ENCODE results near the gene LMBR1L. TPM values are rescaled to one million over a fixed set of nuclear protein-coding genes. Genes with fewer than 3 reads are reported as not detected.
"Not testable (repeated sequence)": the region's sequence is repeated elsewhere in the genome, so short reads cannot be mapped to it uniquely, and the experiment has no call there.

LMBR1L gene
- polyA plus RNA-seq, 5 donors = 68.2 to 111 (median 78.8) TPM

DNA sequence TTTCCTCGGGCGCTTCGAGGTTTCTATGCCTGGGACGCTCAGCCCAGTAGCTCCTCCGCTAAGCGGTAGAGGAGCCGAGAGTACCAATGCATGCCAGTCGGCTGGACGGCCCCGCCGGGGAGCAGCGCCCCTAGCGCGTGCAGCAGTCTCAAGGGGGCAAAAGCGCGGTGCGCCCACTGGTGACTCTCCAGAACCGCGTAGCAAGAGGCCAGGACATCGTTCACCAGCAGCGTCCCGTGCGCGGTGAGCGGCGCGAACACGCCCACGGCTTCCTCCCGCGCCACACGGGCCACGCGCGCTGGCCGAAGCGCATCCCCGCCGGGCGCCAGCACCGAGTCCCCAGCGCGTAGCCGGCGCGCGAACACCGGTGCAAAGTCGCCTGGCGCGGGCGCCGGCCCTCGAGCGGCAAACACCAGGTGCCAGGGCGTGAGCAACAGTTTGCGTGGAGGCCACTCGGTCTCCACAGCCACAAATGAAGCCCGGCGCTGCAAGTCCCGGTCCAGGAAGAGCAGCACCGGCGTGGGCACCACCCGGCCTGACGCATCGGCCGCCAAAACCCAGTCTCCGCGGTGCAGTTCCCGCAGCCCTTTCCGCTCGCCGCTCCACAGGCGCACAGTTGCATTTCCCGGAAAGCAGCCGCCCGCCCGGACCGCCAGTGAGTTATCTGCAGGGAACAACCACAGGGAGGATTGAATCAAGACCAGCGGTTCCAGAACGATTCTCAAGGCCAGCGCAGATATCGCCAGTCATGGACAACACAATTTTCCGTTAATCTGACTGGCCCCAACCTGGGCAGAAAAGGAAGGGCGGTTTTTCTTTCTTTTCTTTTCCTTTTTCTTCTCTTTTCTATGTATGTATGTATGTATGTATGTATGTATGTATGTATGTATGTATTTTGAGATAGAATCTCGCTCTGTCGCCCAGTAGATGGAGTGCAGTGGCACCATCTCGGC lies 20.6 kb downstream of the LMBR1L start:
- DNase-seq = no peak

DNA sequence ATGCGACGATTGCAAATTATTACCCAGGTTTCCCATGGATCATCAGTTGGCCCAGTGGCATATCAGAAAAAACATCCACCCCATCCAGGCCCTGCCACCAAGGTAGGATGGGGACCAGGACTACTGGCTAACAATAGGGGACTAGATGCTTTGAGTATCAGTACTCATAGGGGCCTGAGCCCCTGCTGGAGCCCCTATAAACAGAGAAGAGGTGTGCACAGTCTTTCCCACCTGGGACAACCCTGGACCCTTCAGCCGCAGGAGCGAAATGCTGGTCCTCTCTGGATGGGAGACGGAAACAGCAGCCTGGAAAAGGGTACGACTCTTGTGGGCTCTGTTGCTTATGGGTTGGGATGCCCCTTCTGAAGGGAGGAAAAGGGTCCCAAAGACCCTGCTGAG lies 21.7 kb downstream of the LMBR1L start:
- DNase-seq = no peak

DNA sequence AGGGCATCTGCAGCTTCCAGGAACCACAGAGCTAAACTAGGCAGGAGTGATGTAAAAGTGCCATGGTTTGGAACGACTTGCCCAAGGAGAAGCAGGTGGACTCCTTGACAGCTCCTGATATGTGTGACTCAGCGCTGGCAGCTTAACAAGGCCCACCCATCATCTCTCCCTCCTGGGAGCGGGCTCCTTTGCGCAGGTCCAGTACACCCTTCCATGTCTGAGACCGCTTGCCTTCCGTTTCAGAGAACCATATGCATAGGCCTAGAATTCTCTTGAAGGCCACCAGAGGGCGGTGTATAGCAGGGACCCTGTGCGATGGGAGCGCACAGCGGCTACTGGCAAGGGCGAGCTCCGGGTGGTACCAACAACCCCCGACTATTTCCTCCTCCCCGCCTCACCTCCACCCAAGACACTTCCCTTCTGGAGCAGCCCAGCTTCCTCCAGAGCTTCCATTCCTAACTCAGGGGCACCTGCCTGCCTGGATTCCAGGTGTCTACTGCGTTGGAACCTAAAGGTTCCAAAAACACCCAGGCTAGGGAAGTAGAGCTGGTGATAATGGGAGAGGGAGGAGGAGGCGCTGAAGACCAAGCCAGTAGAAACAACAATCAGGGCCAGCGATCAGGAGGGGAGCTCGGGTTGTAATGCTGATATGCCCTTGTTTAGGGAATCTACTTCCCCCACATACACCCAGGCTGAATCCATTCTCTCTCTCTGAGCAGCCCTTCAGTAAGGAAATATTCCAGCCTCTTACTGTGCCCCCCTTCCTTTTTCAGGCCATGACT lies 22.3 kb downstream of the LMBR1L start:
- DNase-seq = peak; percentile 77 to 78

DNA sequence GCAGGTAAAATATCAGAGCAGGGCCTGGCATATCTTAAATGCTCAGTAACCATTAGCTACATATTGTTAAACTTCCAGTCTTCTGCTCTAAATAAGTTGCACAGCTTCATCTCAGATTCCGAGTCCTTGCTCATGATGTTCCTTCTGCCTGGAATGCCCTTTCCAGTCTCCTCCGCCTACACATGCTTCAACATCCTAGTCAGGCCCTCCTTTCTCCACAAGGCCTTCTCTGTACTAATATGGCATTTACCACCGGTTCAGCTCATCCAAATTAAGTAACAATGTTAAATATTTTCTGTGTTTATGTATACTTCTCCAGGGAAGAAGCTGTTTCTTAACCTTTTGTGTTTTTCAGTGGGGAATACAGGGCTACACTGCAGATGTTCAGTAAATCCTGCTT lies 24.5 kb downstream of the LMBR1L start:
- DNase-seq = no peak

DNA sequence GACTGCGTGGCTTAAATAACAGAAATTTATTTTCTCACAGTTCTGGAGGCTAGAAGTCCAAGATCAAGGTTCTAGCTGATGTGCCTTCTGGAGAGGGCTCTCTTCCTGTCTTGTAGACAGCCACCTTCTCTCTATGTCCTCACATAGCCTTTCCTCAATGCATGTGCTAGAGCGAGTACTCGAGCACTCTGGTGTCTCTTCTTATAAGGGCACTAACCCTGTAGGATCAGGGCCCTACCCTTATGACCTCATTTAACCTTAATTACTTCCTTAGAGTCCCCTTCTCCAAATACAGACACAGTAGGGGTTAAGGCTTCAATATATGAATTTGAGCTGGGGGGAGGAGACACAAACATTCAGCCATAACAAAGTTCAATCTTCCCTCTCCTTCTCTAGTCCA lies 26.2 kb downstream of the LMBR1L start:
- DNase-seq = no peak

DNA sequence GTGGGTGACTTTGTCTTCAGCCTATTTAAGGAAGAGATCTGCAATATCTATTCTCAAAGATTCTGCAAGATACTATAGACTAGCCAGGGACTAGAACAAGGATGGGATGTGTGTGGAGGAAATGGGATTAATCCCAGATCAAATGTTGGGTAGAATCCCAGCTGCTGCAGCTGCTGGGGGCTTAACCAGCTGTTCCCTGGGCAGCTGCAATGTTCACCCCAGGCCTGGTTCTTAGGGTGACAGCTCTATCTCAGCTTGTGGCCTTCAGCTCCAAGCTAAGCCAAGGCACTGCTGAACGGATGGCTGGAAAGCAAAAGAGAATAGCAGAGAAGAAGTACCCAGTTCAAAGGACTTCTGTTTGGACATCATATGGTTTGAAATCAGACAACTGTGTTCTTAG lies 30.9 kb downstream of the LMBR1L start:
- DNase-seq = no peak

DNA sequence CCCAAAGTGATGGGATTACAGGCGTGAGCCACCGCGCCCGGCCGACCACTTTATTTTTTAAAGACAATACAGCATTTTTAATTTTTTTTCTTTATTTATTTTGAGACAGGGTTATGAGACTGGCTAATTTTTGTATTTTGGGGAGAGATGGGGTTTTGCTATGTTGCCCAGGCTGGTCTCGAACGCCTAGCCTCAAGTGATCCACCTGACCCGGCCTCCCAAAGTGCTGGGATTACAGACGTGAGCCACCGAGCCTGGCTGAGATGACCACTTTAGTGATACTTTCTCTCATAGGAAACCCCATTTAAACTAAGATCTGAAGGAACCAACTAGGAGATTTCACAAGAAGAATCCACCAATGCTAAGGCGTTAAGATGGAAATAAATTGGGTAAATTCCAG lies 39.7 kb downstream of the LMBR1L start:
- no peak for DNase-seq

DNA sequence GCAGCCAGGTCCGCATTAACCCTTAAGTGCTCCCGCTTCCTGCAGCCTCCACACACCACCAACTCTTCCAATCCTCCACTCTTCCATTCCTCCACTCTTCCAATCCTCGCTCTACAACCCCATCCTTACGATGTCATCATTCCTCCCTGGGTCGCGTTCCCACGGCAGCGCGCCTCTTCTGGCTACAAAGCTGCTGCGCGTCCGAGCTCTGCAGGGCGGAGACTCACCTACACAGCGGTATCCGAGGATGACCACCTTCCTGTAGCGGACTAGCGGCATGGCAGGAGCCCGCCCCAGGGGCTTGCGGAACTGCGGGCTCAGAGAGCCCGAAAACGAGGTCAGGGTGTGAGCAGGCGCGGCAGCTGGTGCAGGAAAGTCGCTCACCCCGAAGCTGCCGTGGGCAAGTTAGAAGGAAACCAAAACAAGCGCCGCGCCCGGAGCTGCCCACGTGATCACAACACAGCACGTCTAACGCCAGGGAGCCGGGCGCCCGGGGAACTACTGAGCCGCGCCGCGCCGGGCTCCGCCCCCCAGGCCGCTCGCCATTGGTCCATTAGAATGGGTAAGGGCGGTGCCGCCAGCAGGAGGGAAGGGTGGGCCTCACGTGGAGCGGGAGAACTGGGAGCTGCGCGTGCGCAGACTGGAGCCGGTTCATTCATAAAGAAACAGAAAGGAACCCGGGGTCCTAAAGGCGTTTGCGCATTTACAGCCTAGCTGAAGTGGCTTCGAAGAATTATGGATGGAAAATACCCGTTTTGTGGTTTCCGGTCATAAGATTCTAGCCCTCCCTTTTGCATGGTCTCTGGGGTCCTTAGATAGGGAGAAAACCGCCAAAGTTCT lies 40.9 kb downstream of the LMBR1L start, which contains the start of gene RHEBL1:
RHEBL1 (minus strand) TSS at position 473 of the 840 bp plus-strand sequence; CDS start at position 279, 194 bp downstream.
- peak; percentile 96 to 97 for DNase-seq

DNA sequence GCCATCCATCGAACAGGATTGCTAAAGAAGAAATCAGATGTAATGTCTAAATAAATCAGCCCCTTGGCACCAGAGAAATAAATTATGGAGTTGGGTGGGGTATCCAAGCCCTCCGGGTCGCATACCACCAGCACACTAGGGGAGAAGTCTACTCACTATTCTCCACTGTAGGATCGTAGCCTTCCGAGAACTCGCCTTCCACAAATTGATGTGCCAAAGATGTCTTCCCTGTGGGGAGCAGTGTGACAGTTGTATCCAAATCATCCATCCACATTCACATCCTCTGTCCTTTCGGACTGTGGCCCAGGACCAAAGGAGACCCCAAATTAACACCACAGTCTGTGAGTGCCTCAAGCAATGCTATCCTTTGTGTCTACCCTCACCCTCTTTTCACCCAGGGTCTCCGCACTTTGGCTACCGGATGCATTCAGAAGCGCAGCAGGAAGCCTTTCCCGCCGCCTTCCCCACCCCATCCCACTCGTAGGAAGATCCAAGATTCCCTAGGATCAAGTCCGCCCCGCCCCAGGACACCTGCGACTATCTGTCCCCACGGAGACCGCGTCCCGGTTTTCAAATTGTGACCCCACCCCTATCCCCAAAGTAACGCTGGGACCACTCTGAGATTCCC lies 41.7 kb downstream of the LMBR1L start:
- DNase-seq = no peak

DNA sequence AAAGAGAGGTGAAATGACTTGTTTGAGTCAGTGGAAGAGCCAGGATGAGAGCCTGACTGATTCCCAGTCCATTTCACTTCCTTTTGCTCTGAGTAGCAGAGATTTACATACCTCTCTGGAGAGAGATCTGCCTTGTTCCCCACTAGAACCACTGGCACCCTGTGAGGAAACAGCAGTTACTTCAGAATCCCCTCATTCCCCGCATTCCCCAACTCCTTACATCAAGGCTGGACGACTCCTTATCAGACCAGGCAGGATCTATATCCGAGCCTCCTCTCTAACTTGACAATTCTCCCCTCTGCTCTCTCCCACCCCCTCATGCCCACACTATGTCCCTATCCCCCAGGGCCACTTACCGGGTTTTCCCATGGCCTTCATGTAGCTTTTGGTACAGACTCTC lies 44.5 kb downstream of the LMBR1L start:
- no peak for DNase-seq

DNA sequence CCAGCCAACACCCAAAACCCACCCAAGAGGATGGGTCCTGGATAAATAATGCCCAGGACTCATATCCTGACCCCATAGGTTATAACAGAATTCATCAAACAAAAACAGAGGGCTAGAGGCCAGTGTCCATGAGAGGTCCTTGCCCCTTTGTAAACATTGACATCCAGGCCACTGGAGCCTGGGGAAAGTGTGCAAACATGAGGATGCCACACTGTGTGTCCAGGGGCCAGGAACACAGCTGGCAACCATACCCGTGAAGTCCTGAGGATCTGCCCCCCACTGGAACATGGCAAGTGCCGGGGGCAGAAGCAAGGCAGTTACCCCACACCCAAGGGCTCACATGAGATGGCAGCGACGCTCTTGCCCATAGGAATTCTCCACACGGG lies 45.9 kb downstream of the LMBR1L start:
- DNase-seq = no peak

DNA sequence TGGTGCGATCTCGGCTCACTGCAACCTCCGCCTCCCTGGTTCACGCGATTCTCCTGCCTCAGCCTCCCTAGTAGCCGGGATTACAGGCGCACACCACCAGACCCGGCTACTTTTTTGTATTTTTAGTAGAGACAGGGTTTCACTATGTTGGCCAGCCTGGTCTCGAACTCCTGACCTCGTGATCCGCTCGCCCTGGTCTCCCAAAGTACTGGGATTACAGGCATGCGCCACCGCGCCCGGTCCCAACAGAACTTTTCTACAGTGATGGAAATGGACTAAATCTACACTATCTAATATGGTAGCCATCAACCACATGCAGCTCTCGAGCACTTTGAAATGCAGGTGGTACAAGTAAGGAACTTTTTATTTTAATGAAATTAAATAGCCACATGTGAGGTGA lies 48.7 kb downstream of the LMBR1L start:
- not testable (repeated sequence) for DNase-seq

DNA sequence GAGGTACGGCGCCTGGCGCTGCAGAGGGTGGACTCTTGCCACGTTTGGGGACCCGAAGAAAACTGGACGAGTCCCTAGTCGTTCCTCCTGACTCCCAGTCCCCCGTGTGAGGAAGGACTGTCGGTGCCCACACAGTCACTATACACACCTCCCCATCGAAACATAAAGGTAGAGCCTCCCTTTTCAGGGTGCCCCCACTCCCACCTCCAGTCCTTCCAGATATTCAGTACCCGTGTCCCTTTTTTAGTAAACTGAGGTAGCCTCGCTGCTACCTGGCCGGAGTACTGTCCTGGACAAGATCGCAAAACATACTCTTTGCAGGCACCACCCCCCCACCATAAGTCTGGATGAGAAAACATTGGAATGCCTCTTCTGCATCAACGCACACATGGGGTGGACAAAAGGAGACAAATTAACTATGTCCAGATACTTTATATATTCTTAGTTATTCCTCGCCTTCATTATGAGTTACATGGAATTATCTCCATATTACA lies 49.4 kb downstream of the LMBR1L start:
- DNase-seq = no peak

DNA sequence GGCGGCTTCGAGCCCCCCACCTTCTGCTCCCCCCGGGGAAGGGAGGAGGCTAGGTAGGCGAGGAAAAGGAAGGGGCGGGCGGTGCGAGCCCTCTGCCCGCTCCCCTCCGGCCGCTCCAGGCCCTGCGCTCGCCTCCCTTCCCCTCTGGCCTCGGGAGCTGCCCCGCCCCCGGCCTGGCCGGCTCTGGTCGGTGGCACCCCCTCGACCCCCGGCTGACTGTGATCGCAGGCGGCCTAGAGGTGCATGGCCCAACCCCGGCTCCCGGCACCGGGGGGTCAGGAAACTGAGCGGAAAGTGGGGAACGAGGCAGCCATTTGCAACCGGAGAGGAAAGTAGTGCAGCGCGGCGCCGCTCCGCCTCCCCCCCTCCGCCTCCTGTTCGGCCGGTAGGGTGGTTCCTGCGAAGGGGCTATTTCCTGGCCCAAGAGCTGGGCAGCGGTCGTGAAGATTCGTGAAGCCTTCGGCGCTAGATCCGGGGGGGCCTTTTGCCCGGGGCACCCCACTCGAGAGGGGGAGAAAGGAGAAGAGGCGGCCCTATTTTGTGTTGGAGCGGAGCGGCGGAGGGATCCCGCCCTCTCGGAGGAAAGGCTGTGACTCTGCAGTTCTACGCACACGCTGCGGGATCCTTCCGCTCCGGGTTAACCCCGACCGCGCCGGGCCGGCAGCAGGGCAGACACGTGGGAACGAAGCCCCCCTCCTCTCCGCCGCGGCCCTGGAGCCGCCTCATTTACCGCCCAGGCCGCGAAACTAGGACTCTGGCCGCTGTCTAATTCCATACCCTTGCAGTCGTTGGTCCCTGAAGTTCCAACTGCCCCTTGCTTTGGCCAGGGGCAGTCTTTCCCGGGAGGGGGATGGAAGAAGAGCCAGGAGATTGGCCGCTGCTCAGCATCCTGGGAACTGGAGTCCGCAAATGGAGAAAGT lies 50.1 kb downstream of the LMBR1L start, which contains the start of gene KMT2D:
KMT2D (minus strand) TSS at position 558 of the 920 bp plus-strand sequence. CDS start 5,470 bp downstream, outside the sequence.
- DNase-seq = peak; percentile 94 to 97

DNA sequence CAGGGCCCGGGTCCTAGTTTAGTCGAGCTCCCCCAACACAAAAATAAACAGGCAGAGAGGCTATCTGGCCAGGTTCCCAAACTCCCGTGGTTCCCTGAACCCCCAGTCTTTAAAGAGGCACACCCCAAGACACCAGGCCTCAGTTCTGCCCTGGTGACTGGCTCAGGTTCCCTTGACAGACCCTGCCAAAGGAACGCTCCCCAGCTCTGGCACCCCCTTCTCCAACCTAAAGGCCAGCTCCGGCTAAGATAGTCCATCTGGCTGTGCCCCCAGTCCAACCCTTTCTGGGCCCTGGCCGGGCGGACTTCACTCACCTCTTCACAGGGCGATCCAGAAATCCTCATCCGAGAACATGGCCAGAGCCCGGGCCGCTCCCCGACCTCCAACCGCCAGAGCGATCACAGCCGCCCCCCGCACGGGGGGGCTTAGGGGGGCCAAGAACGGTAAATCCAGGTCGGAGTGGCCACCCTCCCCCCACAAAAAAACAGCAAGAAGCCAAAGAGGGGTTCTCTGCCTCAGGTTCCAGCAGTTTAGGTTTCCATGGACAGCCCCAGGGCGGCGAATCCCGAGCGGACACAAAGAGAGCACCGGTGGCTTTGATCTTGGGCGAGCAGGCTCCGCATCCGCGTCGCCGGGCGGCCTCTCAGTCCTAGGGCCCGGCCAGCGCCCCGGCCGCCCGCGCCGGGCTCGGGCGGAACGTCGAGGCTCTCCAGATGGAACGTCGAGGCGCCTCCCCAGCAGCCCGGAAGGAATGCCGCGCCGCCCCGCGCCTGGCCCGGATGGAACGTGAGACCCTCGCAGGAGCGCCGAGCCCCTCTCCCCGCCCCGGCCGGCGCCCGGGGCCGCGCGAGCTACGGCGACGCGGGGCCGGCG lies 51.1 kb downstream of the LMBR1L start:
- peak in 1 of 2 donors; percentile 17 for DNase-seq

DNA sequence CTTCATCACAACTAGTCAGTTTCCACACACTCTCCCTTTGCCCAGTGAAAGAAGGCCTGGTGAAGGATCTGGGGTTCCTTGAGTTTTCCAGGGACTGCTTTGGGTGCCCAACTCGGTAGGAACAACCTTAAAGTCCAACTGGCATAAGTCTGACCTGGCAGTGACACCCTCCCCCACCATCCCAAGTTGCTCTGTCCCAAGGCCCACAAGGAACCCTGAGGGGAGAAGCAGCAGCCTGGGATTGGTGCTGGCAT lies 51.7 kb downstream of the LMBR1L start:
- no peak for DNase-seq

DNA sequence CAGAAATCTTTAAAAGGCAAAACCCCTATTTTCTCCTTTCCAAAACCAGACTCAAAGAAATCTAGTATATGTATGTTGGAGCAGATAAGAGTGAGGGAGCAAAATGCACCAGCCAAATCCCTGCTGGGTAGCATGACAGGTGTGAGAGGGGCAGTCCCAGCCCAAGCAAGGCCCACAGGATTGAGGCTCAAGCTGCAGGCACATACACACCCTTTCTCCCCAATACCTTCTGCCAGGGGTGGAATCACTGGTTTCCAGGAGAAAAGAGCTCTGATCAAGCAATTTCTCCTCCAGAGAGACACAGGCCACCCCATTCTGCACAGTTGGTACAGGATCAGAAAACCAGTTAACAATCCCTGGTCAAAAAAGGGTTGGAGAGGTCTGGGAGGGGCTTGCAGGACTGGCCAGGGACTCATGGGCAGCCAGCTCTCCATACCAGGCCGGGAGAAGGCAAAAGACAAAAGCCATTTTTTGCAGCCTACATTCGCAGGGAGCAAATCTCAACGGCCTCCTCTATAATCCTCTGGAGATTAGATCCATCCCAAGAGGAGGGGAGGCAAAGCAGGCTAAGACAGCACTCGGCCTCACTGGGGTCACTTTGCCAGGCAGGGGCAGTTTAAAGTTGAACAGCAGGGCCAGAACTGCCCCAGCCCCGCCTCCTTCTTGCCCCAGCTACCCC lies 52.1 kb downstream of the LMBR1L start:
- no peak for DNase-seq

DNA sequence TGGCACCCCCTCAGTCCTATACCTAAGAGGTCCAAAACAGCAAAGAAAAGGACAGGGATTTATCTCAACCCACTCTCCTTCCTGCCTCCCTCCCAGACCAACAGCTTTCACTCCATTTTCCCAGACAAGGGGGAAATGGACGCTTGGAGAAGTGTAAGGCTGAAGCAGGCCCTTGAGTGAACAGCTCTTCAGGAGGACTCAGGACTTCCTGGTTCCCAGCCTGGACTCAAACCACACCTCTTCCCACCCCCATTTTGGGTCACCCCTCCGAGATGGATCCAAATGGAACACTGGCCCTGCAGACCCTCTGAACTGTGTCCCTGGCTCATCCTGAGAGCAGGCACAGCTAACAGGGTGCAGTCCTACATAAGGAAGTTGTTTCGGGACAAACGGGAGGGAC lies 52.8 kb downstream of the LMBR1L start:
- DNase-seq = peak in 1 of 2 donors; percentile 26

Data from right lung (tissue), 5 donors.